DOHH2 (cell line): ENCODE results near the gene CXXC5.

Source experiments
- CTCF ChIP-seq: fragments of 200-600 bp; sonication (generic); IDR thresholded peaks from one replicate; pipeline ENCODE4 v1.5.1; 2014; ENCODE audit warnings: antibody characterized with exemption, mild to moderate bottlenecking, low read depth, low read length; ENCODE audit not compliant: poor library complexity, severe bottlenecking
- EZH2phosphoT487 ChIP-seq: fragments of 200-600 bp; sonication (generic); IDR thresholded peaks from 2 replicates; pipeline ENCODE4 v1.6.1; 2017; ENCODE audit warnings: borderline replicate concordance, mild to moderate bottlenecking, antibody characterized with exemption, low read length, moderate library complexity, mixed read lengths

GRCh38 chr5:139646912-139647505 is 1.1 kb upstream of the CXXC5 start:
- TF ChIP-seq CTCF (no peak), EZH2phosphoT487 (no peak)
